Erythroblast (primary cell): ENCODE data around the gene MAPK4.

ENCODE experiments used
- GATA1 ChIP-seq: IDR thresholded peaks from 2 replicates; pipeline ENCODE4 v1.6.1; 2011; ENCODE audit warnings: low read depth, mild to moderate bottlenecking, control low read depth, low read length, moderate library complexity
- POLR2A ChIP-seq: IDR thresholded peaks from 2 replicates; pipeline ENCODE4 v1.6.1; 2011; ENCODE audit warnings: mild to moderate bottlenecking, low read length

- TF ChIP-seq POLR2A (no peak), GATA1 (no peak)
Observed at GRCh38 chr18:50642439-50642838, 82.6 kb downstream of the MAPK4 start.
